ENCODE results near the gene PPARG.

PPARG gene

DNA sequence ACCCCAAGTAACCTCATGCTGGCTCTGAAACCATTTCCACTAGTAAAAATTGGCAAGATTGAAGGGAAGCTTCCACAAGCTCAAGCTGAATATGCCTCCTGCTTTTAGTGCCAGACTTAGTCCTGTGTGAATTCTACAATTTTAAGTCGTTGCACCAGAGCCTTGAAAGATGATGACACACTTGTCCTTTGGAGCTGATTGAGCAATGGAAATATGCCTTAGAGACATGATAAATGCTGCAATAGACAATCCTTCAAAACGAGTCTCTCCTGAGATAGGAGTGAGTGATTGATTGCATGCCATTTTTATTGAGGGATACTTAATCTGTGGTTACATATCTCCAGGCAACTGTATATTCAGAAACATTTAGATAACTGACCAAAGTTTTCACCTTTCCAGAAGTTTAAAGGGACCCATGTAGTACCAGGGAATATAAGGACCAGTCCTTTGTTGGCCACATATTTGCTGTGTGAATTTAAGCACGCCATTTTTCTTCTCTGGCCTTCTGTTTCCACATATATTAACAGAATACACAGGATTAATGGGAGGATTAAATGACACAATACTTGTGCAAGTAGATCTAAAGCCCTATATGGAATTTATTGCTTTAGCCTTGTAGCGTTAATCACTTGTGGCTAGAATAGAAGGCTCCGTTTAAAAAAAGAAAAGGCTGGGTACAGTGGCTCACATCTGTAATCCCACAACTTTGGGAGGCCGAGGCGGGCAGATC, 65.1 kb downstream of the PPARG start:
- H3K36me3 ChIP-seq (ENCODE audit: insufficient read depth, low read length) = no peaks in the 10 kb centered on the region
- H2AFZ ChIP-seq (ENCODE audit: low read length) = no peak overlapping the region
- no peaks in the 10 kb centered on the region for H3K9me2 ChIP-seq (ENCODE audit: low read depth, low read length)
- H3K9ac ChIP-seq (ENCODE audit: low read length) = no peak overlapping the region
- no peak overlapping the region for H3K4me3 ChIP-seq (ENCODE audit: low read depth, low read length, poor library complexity, severe bottlenecking)
- H3K27ac ChIP-seq (ENCODE audit: low read depth, low read length, poor library complexity, severe bottlenecking) = no peak overlapping the region
- H3K4me1 ChIP-seq (ENCODE audit: insufficient read depth, low read length, severe bottlenecking) = no peaks in the 10 kb centered on the region
- H3F3A ChIP-seq (ENCODE audit: insufficient read depth, low read length) = no peaks in the 10 kb centered on the region
- H3K79me2 ChIP-seq (ENCODE audit: insufficient read depth, low read length) = no peaks in the 10 kb centered on the region
- H3K9me3 ChIP-seq (ENCODE audit: low read length) = no peaks in the 10 kb centered on the region
- no peak overlapping the region for H3K4me2 ChIP-seq (ENCODE audit: low read length)
- H3K27me3 ChIP-seq (ENCODE audit: insufficient read depth, low read length) = 0 out of 2 replicates have a peak, but pooled peaks cover 8% of the 10 kb centered on the region
- TF ChIP-seq, protein P1, sequence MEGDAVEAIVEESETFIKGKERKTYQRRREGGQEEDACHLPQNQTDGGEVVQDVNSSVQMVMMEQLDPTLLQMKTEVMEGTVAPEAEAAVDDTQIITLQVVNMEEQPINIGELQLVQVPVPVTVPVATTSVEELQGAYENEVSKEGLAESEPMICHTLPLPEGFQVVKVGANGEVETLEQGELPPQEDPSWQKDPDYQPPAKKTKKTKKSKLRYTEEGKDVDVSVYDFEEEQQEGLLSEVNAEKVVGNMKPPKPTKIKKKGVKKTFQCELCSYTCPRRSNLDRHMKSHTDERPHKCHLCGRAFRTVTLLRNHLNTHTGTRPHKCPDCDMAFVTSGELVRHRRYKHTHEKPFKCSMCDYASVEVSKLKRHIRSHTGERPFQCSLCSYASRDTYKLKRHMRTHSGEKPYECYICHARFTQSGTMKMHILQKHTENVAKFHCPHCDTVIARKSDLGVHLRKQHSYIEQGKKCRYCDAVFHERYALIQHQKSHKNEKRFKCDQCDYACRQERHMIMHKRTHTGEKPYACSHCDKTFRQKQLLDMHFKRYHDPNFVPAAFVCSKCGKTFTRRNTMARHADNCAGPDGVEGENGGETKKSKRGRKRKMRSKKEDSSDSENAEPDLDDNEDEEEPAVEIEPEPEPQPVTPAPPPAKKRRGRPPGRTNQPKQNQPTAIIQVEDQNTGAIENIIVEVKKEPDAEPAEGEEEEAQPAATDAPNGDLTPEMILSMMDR (IDR thresholded peaks at IDR 0.05; ENCODE audit: low read length) = no peak
- TF ChIP-seq EZH2 (IDR thresholded peaks at IDR 0.05; ENCODE audit: borderline replicate concordance, low read length) = no peak
- no peaks in the 10 kb centered on the region for H4K20me1 ChIP-seq (ENCODE audit: insufficient read depth, low read length)

DNA sequence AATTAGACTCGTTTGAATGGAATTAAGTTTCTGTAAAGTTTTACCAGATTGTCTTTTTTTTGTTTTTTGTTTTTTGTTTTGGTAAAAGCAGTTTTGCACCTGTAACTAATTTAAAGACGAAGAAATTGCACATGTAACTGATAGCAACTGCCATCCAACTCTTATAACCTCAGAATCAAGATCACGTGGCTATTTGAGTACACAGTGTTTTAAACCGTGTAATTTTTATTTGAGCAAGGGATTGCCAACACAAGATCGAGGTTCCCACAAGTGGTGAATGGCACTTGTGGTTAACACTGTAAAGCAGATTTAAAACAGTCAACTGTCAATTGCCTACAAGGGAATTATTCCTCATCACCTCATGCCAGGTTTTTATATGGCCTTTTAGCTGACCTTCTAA, 67.3 kb downstream of the PPARG start:
- TF ChIP-seq, protein P1 (IDR thresholded peaks at IDR 0.05; ENCODE audit: low read length) = no peak
- no peak for TF ChIP-seq EZH2 (IDR thresholded peaks at IDR 0.05; ENCODE audit: borderline replicate concordance, low read length)
- H4K20me1 ChIP-seq (ENCODE audit: insufficient read depth, low read length) = no peaks in the 10 kb centered on the region
- H3K4me1 ChIP-seq (ENCODE audit: insufficient read depth, low read length, severe bottlenecking) = no peaks in the 10 kb centered on the region
- H2AFZ ChIP-seq (ENCODE audit: low read length) = no peak overlapping the region
- no peaks in the 10 kb centered on the region for H3K9me3 ChIP-seq (ENCODE audit: low read length)
- H3F3A ChIP-seq (ENCODE audit: insufficient read depth, low read length) = no peaks in the 10 kb centered on the region
- no peak overlapping the region for H3K27ac ChIP-seq (ENCODE audit: low read depth, low read length, poor library complexity, severe bottlenecking)
- 0 out of 2 replicates have a peak, but pooled peaks cover 6% of the 10 kb centered on the region for H3K27me3 ChIP-seq (ENCODE audit: insufficient read depth, low read length)
- H3K36me3 ChIP-seq (ENCODE audit: insufficient read depth, low read length) = no peaks in the 10 kb centered on the region
- no peak overlapping the region for H3K4me2 ChIP-seq (ENCODE audit: low read length)
- no peaks in the 10 kb centered on the region for H3K9me2 ChIP-seq (ENCODE audit: low read depth, low read length)
- no peaks in the 10 kb centered on the region for H3K79me2 ChIP-seq (ENCODE audit: insufficient read depth, low read length)
- no peak overlapping the region for H3K9ac ChIP-seq (ENCODE audit: low read length)
- no peak overlapping the region for H3K4me3 ChIP-seq (ENCODE audit: low read depth, low read length, poor library complexity, severe bottlenecking)

DNA sequence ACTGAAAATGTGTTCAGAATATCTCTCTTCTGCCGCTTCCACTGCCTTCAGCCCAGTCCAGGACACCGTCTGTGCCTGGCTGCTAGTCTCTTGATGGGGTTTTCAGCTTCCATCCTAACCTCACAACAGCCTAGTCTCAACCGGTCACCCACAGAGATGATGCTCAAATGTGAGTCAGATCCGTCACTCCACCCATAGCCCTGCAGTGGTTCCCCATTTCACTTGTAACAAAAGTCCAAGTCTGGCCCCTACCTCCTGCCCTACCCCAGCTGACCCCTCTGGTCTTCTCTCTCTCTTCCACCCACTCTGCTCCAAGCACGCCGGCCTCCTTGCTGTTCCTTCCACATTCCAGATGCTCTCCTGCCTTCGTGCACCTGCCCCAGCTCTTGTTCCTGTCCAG, 68.1 kb downstream of the PPARG start:
- H4K20me1 ChIP-seq (ENCODE audit: insufficient read depth, low read length) = no peaks in the 10 kb centered on the region
- H3K27me3 ChIP-seq (ENCODE audit: insufficient read depth, low read length) = 0 out of 2 replicates have a peak, but pooled peaks cover 4% of the 10 kb centered on the region
- no peak overlapping the region for H3K9ac ChIP-seq (ENCODE audit: low read length)
- no peaks in the 10 kb centered on the region for H3K9me3 ChIP-seq (ENCODE audit: low read length)
- no peak for TF ChIP-seq EZH2 (IDR thresholded peaks at IDR 0.05; ENCODE audit: borderline replicate concordance, low read length)
- TF ChIP-seq, protein P1 (IDR thresholded peaks at IDR 0.05; ENCODE audit: low read length) = no peak
- H3K9me2 ChIP-seq (ENCODE audit: low read depth, low read length) = no peaks in the 10 kb centered on the region
- no peak overlapping the region for H3K27ac ChIP-seq (ENCODE audit: low read depth, low read length, poor library complexity, severe bottlenecking)
- H3K36me3 ChIP-seq (ENCODE audit: insufficient read depth, low read length) = no peaks in the 10 kb centered on the region
- no peak overlapping the region for H3K4me3 ChIP-seq (ENCODE audit: low read depth, low read length, poor library complexity, severe bottlenecking)
- H3K4me1 ChIP-seq (ENCODE audit: insufficient read depth, low read length, severe bottlenecking) = no peaks in the 10 kb centered on the region
- no peaks in the 10 kb centered on the region for H3K79me2 ChIP-seq (ENCODE audit: insufficient read depth, low read length)
- no peaks in the 10 kb centered on the region for H3F3A ChIP-seq (ENCODE audit: insufficient read depth, low read length)
- H2AFZ ChIP-seq (ENCODE audit: low read length) = no peak overlapping the region
- no peak overlapping the region for H3K4me2 ChIP-seq (ENCODE audit: low read length)
